Upper lobe of right lung (tissue), 1 donor: ENCODE measurements around the gene DHX34. TPM values are rescaled to one million over a fixed set of nuclear protein-coding genes. Genes with fewer than 3 reads are reported as not detected.

Source experiments
- ATAC-seq: fragments of 200-7000 bp; cut with Tn5 transposase; one replicate; pipeline ENCODE4 v1.9.1; 2020; ENCODE audit warnings: mild to moderate bottlenecking, moderate library complexity
- DNase-seq: peaks from one replicate; pipeline ENCODE4 v3.0.0-alpha.2; 2020
- H3K27ac ChIP-seq: fragments of 200-600 bp; one replicate; pipeline ENCODE4 v1.8.0; 2022
- H3K27me3 ChIP-seq: fragments of 200-600 bp; one replicate; pipeline ENCODE4 v1.8.0; 2022; ENCODE audit warnings: mild to moderate bottlenecking
- H3K36me3 ChIP-seq: fragments of 200-600 bp; one replicate; pipeline ENCODE4 v1.8.0; 2022
- H3K4me1 ChIP-seq: fragments of 200-600 bp; one replicate; pipeline ENCODE4 v1.8.0; 2022
- H3K4me3 ChIP-seq: fragments of 200-600 bp; one replicate; pipeline ENCODE4 v1.8.0; 2022; ENCODE audit warnings: mild to moderate bottlenecking
- H3K9me3 ChIP-seq: fragments of 200-600 bp; one replicate; pipeline ENCODE4 v1.8.0; 2022
- intact Hi-C: fragments of 100-400 bp; cut with DNase I; formaldehyde crosslinking; loops from one replicate; pipeline ENCODE4 v1.11.0; 2022
- total RNA-seq: library from RNA; stranded (reverse); fragmentation: NEBNext Ultra II Directional; extraction: Animal tissue kit (Norgen Biotek cat#: 25700); gene quantifications from one replicate; pipeline ENCODE4 v1.2.1, GENCODE V29; 2021
- TF ChIP-seq, protein P1 (sequence below): fragments of 200-600 bp; IDR thresholded peaks from one replicate; pipeline ENCODE4 v1.8.0; 2022; ENCODE audit warnings: antibody characterized with exemption
- donor health status: DM: no; HTN: yes; CAD: no; lungs with severe emphysema.

The DHX34 gene
- total RNA-seq, 1 donor from 2014 or later: 15.8 TPM

GRCh38 chr19:47353307-47353712 lies 4.2 kb downstream of the DHX34 start:
- DNase-seq (no peak), ATAC-seq (no peak)
- Histone ChIP-seq H3K4me3 (no peak overlapping the region), H3K9me3 (no peaks in the 10 kb centered on the region), H3K27me3 (no peaks in the 10 kb centered on the region), H3K4me1 (peaks cover 10% of the 10 kb centered on the region), H3K27ac (no peak overlapping the region), H3K36me3 (peaks cover 57% of the 10 kb centered on the region)
- TF ChIP-seq, protein P1, sequence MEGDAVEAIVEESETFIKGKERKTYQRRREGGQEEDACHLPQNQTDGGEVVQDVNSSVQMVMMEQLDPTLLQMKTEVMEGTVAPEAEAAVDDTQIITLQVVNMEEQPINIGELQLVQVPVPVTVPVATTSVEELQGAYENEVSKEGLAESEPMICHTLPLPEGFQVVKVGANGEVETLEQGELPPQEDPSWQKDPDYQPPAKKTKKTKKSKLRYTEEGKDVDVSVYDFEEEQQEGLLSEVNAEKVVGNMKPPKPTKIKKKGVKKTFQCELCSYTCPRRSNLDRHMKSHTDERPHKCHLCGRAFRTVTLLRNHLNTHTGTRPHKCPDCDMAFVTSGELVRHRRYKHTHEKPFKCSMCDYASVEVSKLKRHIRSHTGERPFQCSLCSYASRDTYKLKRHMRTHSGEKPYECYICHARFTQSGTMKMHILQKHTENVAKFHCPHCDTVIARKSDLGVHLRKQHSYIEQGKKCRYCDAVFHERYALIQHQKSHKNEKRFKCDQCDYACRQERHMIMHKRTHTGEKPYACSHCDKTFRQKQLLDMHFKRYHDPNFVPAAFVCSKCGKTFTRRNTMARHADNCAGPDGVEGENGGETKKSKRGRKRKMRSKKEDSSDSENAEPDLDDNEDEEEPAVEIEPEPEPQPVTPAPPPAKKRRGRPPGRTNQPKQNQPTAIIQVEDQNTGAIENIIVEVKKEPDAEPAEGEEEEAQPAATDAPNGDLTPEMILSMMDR: no peak
- intact Hi-C loops: no loop called here

- intact Hi-C loops: no loop called here
Measured at GRCh38 chr19:47356900-47357299, 7.8 kb downstream of the DHX34 start.

DNA sequence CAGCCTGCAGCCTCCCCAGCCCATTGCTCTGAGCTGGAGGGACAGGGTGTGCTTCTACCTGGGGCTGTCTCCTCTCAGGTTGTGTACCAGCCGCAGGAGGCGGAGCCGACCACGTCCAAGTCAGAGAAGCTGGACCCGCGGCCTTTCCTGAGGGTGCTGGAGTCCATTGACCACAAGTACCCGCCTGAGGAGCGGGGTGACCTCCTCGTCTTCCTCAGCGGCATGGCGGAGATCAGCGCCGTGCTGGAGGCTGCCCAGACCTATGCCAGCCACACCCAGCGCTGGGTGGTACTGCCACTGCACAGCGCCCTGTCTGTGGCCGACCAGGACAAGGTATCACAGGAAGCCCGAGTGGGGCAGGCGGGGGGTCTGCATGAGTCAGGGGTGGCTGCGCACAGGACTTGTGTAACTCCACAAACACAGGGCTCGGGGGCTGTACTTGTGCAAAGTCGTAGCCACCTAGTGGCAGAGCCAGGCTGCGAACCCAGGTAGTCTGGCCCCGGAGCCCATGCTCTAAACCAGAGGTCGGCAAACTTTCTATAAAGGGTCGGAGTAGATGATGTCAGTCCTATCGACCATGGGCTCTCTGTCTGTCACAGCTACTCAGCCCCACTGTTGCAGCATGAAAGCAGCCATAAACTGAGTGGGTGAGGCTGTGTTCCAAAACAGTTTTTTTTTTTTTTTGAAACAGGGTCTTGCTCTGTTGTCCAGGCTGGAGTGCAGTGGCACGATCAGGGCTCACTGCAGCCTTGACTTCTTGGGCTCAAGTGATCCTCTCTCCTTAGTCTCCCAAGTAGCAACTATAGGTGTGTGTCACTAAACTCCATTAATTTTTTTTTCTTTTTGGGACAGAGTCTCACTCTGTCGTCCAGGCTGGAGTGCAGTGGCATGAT lies 8.9 kb downstream of the DHX34 start:
- Histone ChIP-seq H3K27me3 (no peaks in the 10 kb centered on the region), H3K4me1 (no peaks in the 10 kb centered on the region), H3K27ac (no peak overlapping the region), H3K36me3 (peaks cover 98% of the 10 kb centered on the region), H3K9me3 (no peaks in the 10 kb centered on the region), H3K4me3 (no peak overlapping the region)
- ATAC-seq (peak; percentile 25), DNase-seq (no peak)
- TF ChIP-seq, protein P1: no peak
- intact Hi-C loops: no loop called here

More at GRCh38 chr19:47356900-47357299, 7.8 kb downstream of the DHX34 start:
- Histone ChIP-seq H3K27me3 (no peaks in the 10 kb centered on the region), H3K9me3 (no peaks in the 10 kb centered on the region), H3K4me3 (no peak overlapping the region), H3K36me3 (peaks cover 91% of the 10 kb centered on the region), H3K27ac (no peak overlapping the region), H3K4me1 (no peaks in the 10 kb centered on the region)
- TF ChIP-seq, protein P1: no peak
- DNase-seq (no peak), ATAC-seq (no peak)

GRCh38 chr19:47358936-47359335 lies 9.8 kb downstream of the DHX34 start:
- H3K27me3 ChIP-seq: no peaks in the 10 kb centered on the region
- H3K36me3 ChIP-seq: peaks cover 98% of the 10 kb centered on the region
- ATAC-seq: no peak
- no peak for DNase-seq
- no peak overlapping the region for H3K4me3 ChIP-seq
- intact Hi-C loops: no loop called here
- H3K27ac ChIP-seq: no peak overlapping the region
- TF ChIP-seq, protein P1: no peak
- H3K4me1 ChIP-seq: no peaks in the 10 kb centered on the region
- no peaks in the 10 kb centered on the region for H3K9me3 ChIP-seq

GRCh38 chr19:47362321-47362720 lies 13.2 kb downstream of the DHX34 start:
- no peak overlapping the region for H3K4me3 ChIP-seq
- H3K4me1 ChIP-seq: no peaks in the 10 kb centered on the region
- H3K9me3 ChIP-seq: no peaks in the 10 kb centered on the region
- TF ChIP-seq, protein P1: no peak
- no peaks in the 10 kb centered on the region for H3K27me3 ChIP-seq
- ATAC-seq (no peak), DNase-seq (no peak)
- peaks cover 87% of the 10 kb centered on the region for H3K36me3 ChIP-seq
- intact Hi-C loops: no loop called here
- H3K27ac ChIP-seq: no peak overlapping the region
